AG10803 (cell line): ENCODE data around the gene EDC4.
A peak's percentile ranks its signal among the peaks of the same experiment; 100 is the strongest.

Experiments used
- DNase-seq: peaks from one replicate; pipeline ENCODE4 v3.0.0; 2010; ENCODE audit warnings: low read depth
- H3K4me3 ChIP-seq: 2 replicates; pipeline ENCODE4 v1.5.1; 2011; ENCODE audit warnings: mild to moderate bottlenecking, low read length, control low read depth
- CTCF ChIP-seq: conservative IDR thresholded peaks from 2 replicates; pipeline ENCODE4 v1.5.1; 2011; ENCODE audit warnings: mild to moderate bottlenecking, low read length, control low read depth, inconsistent platforms

EDC4 gene

GRCh38 chr16:67879462-67879861 lies 6.6 kb downstream of the EDC4 start:
- no peak overlapping the region for H3K4me3 ChIP-seq
- no peak for DNase-seq
- TF ChIP-seq CTCF, result no peak

- no peak overlapping the region for H3K4me3 ChIP-seq
- no peak for DNase-seq
- no peak for TF ChIP-seq CTCF
These were observed 7.1 kb downstream of the EDC4 start for GRCh38 chr16:67879936-67880335.

- no peak for DNase-seq
- no peak for TF ChIP-seq CTCF
These were observed 7.7 kb downstream of the EDC4 start for GRCh38 chr16:67880584-67880983.

GRCh38 chr16:67881621-67882161 lies 8.8 kb downstream of the EDC4 start:
- DNase-seq, result no peak
- H3K4me3 ChIP-seq, result no peak overlapping the region
- TF ChIP-seq CTCF, result no peak

More at GRCh38 chr16:67880584-67880983, 7.7 kb downstream of the EDC4 start:
- no peak overlapping the region for H3K4me3 ChIP-seq

DNA sequence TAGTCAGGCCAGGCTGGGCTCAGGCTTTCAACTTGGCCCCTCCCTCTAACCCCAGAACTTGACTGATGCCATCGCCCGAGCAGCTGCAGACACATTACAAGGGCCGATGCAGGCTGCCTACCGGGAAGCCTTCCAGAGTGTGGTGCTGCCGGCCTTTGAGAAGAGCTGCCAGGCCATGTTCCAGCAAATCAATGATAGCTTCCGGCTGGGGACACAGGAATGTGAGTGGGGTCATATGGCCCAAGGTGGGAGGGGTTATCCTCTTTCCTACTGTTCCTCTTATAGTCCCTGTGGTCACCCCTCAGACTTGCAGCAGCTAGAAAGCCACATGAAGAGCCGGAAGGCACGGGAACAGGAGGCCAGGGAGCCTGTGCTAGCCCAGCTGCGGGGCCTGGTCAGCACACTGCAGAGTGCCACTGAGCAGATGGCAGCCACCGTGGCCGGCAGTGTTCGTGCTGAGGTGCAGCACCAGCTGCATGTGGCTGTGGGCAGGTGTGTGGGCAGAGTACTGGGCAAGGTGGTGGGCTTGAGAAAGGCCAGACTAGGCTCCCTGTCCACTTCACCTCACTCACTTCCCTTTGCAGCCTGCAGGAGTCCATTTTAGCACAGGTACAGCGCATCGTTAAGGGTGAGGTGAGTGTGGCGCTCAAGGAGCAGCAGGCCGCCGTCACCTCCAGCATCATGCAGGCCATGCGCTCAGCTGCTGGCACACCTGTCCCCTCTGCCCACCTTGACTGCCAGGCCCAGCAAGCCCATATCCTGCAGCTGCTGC lies 9.7 kb downstream of the EDC4 start:
- H3K4me3 ChIP-seq, result no peak overlapping the region
- no peak for TF ChIP-seq CTCF
- peak; percentile 20 for DNase-seq

DNA sequence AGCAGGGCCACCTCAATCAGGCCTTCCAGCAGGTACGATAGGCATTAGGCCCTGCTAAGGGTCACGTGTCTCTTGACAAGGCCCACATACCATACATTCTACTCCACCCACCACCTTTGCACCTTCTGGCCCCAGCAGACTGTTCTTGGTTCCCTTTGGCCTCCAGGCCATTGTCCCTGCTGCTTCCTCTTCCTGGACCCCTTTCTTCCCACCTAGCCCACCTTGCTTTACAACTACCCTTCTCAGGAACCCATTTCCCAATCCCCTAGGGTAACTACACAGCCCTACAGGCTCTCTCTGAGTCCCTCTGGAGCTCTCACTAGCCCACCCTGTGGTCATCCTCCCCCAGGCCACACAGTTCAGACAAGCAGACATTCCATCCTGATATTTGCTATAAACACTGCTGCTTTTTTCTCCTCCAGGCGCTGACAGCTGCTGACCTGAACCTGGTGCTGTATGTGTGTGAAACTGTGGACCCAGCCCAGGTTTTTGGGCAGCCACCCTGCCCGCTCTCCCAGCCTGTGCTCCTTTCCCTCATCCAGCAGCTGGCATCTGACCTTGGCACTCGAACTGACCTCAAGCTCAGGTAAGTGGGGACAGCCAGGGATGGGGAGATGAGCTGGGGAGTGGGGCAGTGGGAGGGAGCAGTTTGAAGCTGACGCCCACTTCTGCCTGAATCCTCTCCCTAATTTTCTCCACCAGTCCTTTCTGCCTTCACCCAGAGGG lies 10.5 kb downstream of the EDC4 start:
- peak; percentile 41 for DNase-seq
- TF ChIP-seq CTCF, result no peak
- H3K4me3 ChIP-seq, result no peak overlapping the region
